ENCODE results near the gene GTPBP8. TPM values are rescaled to one million over a fixed set of nuclear protein-coding genes. Genes with fewer than 3 reads are reported as not detected.

Gene GTPBP8
- total and polyA plus RNA-seq, 12 donors: 4.5 to 39.6 (median 18.1) TPM

GRCh38 chr3:112974178-112974517 is 16.6 kb upstream of the GTPBP8 start:
- TF ChIP-seq, protein P1, sequence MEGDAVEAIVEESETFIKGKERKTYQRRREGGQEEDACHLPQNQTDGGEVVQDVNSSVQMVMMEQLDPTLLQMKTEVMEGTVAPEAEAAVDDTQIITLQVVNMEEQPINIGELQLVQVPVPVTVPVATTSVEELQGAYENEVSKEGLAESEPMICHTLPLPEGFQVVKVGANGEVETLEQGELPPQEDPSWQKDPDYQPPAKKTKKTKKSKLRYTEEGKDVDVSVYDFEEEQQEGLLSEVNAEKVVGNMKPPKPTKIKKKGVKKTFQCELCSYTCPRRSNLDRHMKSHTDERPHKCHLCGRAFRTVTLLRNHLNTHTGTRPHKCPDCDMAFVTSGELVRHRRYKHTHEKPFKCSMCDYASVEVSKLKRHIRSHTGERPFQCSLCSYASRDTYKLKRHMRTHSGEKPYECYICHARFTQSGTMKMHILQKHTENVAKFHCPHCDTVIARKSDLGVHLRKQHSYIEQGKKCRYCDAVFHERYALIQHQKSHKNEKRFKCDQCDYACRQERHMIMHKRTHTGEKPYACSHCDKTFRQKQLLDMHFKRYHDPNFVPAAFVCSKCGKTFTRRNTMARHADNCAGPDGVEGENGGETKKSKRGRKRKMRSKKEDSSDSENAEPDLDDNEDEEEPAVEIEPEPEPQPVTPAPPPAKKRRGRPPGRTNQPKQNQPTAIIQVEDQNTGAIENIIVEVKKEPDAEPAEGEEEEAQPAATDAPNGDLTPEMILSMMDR (IDR thresholded peaks at IDR 0.05): no peak
- TF ChIP-seq POLR2A (IDR thresholded peaks at IDR 0.05): no peak
- 73 to 80% (median 76%) methylated on average over 2 of the region's 2 CpGs for WGBS, 4 donors
- H3K36me3 ChIP-seq (replicated peaks in 1 of 2): no peaks in the 10 kb centered on the region
- no peaks in the 10 kb centered on the region for H3K4me1 ChIP-seq (replicated peaks in 1 of 2)
- no peaks in the 10 kb centered on the region for H3K27me3 ChIP-seq
- H3K4me3 ChIP-seq: peak overlapping the region in 1 of 4 donors; percentile 31
- intact Hi-C loops (cut with DNase I): loop anchor here (5.0 to 10.0 kb wide), 2 partner anchors 239 to 332 kb away; partner anchors contain the start of gene CCDC80 (in 1 of the 2)
- no peak overlapping the region for H3K27ac ChIP-seq
- DNase-seq: no peak
- H3K9me3 ChIP-seq (replicated peaks in 1 of 3): no peaks in the 10 kb centered on the region

GRCh38 chr3:112974894-112975293 is 15.9 kb upstream of the GTPBP8 start, which contains the start of gene CD200R1:
Gene CD200R1 (minus strand): TSS chr3:112975103. CDS start chr3:112974857, 246 bp downstream.
- TF ChIP-seq, protein P1 (IDR thresholded peaks at IDR 0.05): no peak
- no peak for TF ChIP-seq POLR2A (IDR thresholded peaks at IDR 0.05)
- peak within 1 kb of the TSS in 1 of 5 donors; percentile 14 for H3K27ac ChIP-seq
- WGBS, 4 donors: 44 to 53% (median 46%) methylated on average over 5 of the region's 5 CpGs
- H3K4me3 ChIP-seq: peak within 1 kb of the TSS in 1 of 4 donors; percentile 31
- no peak for DNase-seq
- no peaks in the 10 kb centered on the region for H3K27me3 ChIP-seq
- no peaks in the 10 kb centered on the region for H3K36me3 ChIP-seq (replicated peaks in 1 of 2)
- intact Hi-C loops (cut with DNase I): loop anchor here (5.0 to 10.0 kb wide), 3 partner anchors 238 to 333 kb away; partner anchors contain the start of gene CCDC80 (in 1 of the 2)
- H3K9me3 ChIP-seq (replicated peaks in 1 of 3): no peaks in the 10 kb centered on the region
- no peaks in the 10 kb centered on the region for H3K4me1 ChIP-seq (replicated peaks in 1 of 2)

- no peak for DNase-seq
- intact Hi-C loops (cut with DNase I): loop anchor here (5.0 to 10.0 kb wide), 2 partner anchors 239 to 241 kb away; no protein-coding TSS in a partner anchor
Observed at GRCh38 chr3:112976001-112976400, 14.8 kb upstream of the GTPBP8 start.

GRCh38 chr3:112976953-112977352 is 13.8 kb upstream of the GTPBP8 start:
- no peaks in the 10 kb centered on the region for H3K27me3 ChIP-seq
- no peak overlapping the region for H3K4me3 ChIP-seq
- intact Hi-C loops (cut with DNase I): loop anchor here (5.0 to 10.0 kb wide), 2 partner anchors 240 to 242 kb away; no protein-coding TSS in a partner anchor
- no peak for DNase-seq
- no peaks in the 10 kb centered on the region for H3K4me1 ChIP-seq (replicated peaks in 1 of 2)
- TF ChIP-seq, protein P1 (IDR thresholded peaks at IDR 0.05): no peak
- no peak for TF ChIP-seq POLR2A (IDR thresholded peaks at IDR 0.05)
- H3K36me3 ChIP-seq (replicated peaks in 1 of 2): no peaks in the 10 kb centered on the region
- no peak overlapping the region for H3K27ac ChIP-seq
- WGBS, 4 donors: 71 to 84% (median 79%) methylated on average over 2 of the region's 2 CpGs
- no peaks in the 10 kb centered on the region for H3K9me3 ChIP-seq (replicated peaks in 1 of 3)

More at GRCh38 chr3:112976001-112976400, 14.8 kb upstream of the GTPBP8 start:
- H3K27ac ChIP-seq: no peak overlapping the region
- H3K27me3 ChIP-seq: no peaks in the 10 kb centered on the region
- no peaks in the 10 kb centered on the region for H3K4me1 ChIP-seq (replicated peaks in 1 of 2)
- no peak overlapping the region for H3K4me3 ChIP-seq
- H3K36me3 ChIP-seq (replicated peaks in 1 of 2): no peaks in the 10 kb centered on the region
- H3K9me3 ChIP-seq (replicated peaks in 1 of 3): no peaks in the 10 kb centered on the region
- TF ChIP-seq, protein P1 (IDR thresholded peaks at IDR 0.05): no peak

Data from adrenal gland (tissue), 12 donors.